ENCODE measurements around the gene COA3.

COA3 gene

DNA sequence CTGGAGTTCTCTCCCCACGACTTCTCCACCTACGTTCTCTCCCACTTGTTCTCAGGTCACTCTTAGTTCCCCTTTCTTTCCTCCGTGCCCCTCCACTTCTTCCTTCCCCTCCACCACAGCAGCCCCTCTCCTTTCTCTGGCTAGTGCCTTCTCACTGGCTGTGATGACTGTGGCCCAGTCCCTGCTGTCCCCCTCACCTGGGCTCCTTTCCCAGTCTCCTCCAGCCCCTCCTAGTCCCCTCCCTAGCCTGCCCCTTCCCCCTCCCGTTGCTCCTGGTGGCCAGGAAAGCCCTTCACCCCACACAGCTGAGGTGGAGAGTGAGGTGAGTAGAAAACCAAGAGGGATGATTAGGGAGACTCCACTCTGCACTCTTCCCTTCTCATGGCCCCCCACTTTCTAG lies 3.4 kb downstream of the COA3 start:
- Histone ChIP-seq H3K4me1 (ENCODE audit: control insufficient read depth, insufficient read depth, low read length, unreplicated experiment) (peaks cover 9% of the 10 kb centered on the region), H3K27ac (ENCODE audit: low read depth, low read length) (no peak overlapping the region), H3K4me3 (ENCODE audit: low read depth, low read length) (no peak overlapping the region), H3K36me3 (ENCODE audit: insufficient read depth, low read length) (peaks cover 1% of the 10 kb centered on the region; the same call in 1 of the 2 replicates), H2AFZ (ENCODE audit: low read length, unreplicated experiment) (no peak overlapping the region), H3K79me2 (ENCODE audit: control insufficient read depth, insufficient read depth, low read length, unreplicated experiment) (peaks cover 14% of the 10 kb centered on the region), H3K27me3 (ENCODE audit: insufficient read depth, low read length) (no peaks in the 10 kb centered on the region)

DNA sequence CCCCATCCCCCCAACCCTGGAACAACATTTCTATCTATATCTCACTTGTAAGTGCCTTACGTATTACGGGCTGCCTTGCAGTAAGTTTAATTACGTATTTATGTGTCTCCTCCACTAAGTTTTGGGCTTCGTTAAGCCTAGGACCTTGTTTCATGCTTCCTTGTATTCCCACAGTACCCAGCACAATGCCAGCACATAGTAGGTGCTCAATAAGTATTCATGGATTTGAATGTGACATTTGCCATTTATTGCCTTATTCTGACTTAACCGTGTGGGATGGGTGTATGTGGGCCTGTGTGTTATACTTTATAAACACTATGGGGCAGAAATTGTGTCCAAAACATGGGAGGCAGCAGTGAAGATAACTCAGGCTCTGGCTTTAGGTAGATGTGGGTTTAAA lies 6.0 kb downstream of the COA3 start:
- peaks cover 8% of the 10 kb centered on the region for H3K79me2 ChIP-seq (ENCODE audit: control insufficient read depth, insufficient read depth, low read length, unreplicated experiment)
- peaks cover 4% of the 10 kb centered on the region; the same call in 1 of the 2 replicates for H3K36me3 ChIP-seq (ENCODE audit: insufficient read depth, low read length)
- peaks cover 6% of the 10 kb centered on the region for H3K4me1 ChIP-seq (ENCODE audit: control insufficient read depth, insufficient read depth, low read length, unreplicated experiment)
- H3K27me3 ChIP-seq (ENCODE audit: insufficient read depth, low read length), result no peaks in the 10 kb centered on the region
- no peak overlapping the region for H2AFZ ChIP-seq (ENCODE audit: low read length, unreplicated experiment)
- H3K27ac ChIP-seq (ENCODE audit: low read depth, low read length), result no peak overlapping the region
- H3K4me3 ChIP-seq (ENCODE audit: low read depth, low read length), result no peak overlapping the region

DNA sequence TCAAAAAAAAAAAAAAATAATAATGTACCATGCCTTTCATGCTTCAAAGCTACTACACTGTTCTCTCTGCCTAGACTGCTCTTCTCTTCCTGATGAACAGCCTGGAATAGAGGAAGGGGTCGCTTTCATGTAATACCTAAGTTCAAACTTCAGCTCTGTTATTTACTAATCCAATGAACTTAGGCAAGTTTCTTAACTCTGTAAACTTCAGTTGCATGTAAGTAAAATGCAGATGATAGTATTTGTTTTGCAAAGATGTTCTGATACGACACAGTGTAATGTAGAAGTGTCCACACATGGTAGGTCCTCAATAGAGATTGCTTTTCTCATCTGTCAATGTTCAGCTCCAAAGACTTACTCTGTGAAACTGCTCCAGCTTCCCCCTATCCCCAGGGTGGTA lies 6.6 kb downstream of the COA3 start:
- peaks cover 4% of the 10 kb centered on the region; the same call in 1 of the 2 replicates for H3K36me3 ChIP-seq (ENCODE audit: insufficient read depth, low read length)
- no peak overlapping the region for H3K4me3 ChIP-seq (ENCODE audit: low read depth, low read length)
- no peak overlapping the region for H3K27ac ChIP-seq (ENCODE audit: low read depth, low read length)
- peaks cover 2% of the 10 kb centered on the region for H3K79me2 ChIP-seq (ENCODE audit: control insufficient read depth, insufficient read depth, low read length, unreplicated experiment)
- no peak overlapping the region for H2AFZ ChIP-seq (ENCODE audit: low read length, unreplicated experiment)
- no peaks in the 10 kb centered on the region for H3K4me1 ChIP-seq (ENCODE audit: control insufficient read depth, insufficient read depth, low read length, unreplicated experiment)
- H3K27me3 ChIP-seq (ENCODE audit: insufficient read depth, low read length), result no peaks in the 10 kb centered on the region

DNA sequence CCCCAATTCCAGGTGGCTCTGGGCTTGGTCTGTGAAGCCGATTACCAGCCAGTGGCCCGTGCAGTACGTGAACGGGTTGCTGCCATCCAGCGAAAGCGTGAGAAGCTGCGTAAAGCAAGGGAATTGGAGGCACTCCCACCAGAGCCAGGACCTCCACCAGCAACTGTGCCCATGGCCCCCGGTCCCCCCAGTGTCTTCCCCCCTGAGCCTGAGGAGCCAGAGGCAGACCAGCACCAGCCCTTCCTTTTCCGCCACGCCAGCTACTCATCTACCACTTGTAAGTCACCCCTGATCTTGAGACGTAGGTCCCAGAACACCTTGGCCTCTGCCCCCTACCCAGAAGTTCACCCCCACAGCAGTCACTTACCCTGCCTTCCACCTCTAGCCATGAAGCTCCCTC lies 11.2 kb downstream of the COA3 start:
- Histone ChIP-seq H3K4me3 (ENCODE audit: low read depth, low read length) (no peak overlapping the region), H3K36me3 (ENCODE audit: insufficient read depth, low read length) (peaks cover 9% of the 10 kb centered on the region; the same call in 1 of the 2 replicates), H3K27ac (ENCODE audit: low read depth, low read length) (no peak overlapping the region), H2AFZ (ENCODE audit: low read length, unreplicated experiment) (no peak overlapping the region), H3K4me1 (ENCODE audit: control insufficient read depth, insufficient read depth, low read length, unreplicated experiment) (peaks cover 19% of the 10 kb centered on the region), H3K27me3 (ENCODE audit: insufficient read depth, low read length) (no peaks in the 10 kb centered on the region), H3K79me2 (ENCODE audit: control insufficient read depth, insufficient read depth, low read length, unreplicated experiment) (peaks cover 4% of the 10 kb centered on the region)

DNA sequence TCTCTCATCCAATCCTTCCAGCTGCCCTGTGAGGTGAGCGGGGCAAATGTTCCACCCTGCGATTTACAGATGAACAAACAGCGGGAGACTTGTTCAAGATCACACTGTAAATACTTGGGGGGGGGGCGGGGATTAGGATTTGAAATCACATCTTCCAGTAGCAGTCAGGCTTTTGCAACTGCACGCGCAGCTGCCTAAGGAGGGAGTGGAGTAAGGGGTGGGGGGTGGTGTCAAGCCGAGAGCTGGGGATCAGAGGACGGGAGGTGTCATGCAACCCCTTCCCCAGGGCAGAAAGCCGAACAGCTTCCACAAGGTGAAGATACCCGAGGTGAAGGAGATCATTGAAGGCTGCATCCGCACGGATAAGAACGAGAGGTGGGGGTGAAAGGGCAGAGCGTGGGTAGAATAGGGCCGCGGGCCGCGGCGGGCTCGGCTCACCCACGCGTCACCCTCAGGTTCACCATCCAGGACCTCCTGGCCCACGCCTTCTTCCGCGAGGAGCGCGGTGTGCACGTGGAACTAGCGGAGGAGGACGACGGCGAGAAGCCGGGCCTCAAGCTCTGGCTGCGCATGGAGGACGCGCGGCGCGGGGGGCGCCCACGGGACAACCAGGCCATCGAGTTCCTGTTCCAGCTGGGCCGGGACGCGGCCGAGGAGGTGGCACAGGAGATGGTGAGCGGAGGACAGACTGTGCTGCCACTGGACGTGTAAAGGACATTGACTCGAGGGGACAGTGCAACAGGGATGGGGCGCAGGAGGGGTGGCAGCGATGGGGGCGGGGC lies 13.5 kb downstream of the COA3 start:
- H3K27me3 ChIP-seq (ENCODE audit: insufficient read depth, low read length), result no peaks in the 10 kb centered on the region
- H3K79me2 ChIP-seq (ENCODE audit: control insufficient read depth, insufficient read depth, low read length, unreplicated experiment), result peaks cover 18% of the 10 kb centered on the region
- H3K4me3 ChIP-seq (ENCODE audit: low read depth, low read length), result no peak overlapping the region
- no peak overlapping the region for H3K27ac ChIP-seq (ENCODE audit: low read depth, low read length)
- no peak overlapping the region for H2AFZ ChIP-seq (ENCODE audit: low read length, unreplicated experiment)
- peaks cover 24% of the 10 kb centered on the region for H3K4me1 ChIP-seq (ENCODE audit: control insufficient read depth, insufficient read depth, low read length, unreplicated experiment)
- H3K36me3 ChIP-seq (ENCODE audit: insufficient read depth, low read length), result peaks cover 7% of the 10 kb centered on the region; the same call in 1 of the 2 replicates

DNA sequence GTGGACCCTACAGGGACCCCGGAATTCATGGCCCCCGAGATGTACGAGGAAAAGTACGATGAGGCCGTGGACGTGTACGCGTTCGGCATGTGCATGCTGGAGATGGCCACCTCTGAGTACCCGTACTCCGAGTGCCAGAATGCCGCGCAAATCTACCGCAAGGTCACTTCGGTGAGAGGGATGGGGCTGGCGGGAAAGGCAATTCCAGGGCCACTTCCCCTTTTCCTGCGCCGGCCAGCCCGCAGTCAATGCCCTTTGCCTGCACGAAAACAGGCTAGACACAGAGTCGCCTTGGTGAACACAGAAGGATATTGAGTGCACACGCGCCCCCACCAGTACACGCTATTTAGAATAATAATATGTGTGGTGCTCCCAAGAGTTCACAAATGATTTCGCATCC lies 14.1 kb downstream of the COA3 start:
- Histone ChIP-seq H3K36me3 (ENCODE audit: insufficient read depth, low read length) (peaks cover 5% of the 10 kb centered on the region; the same call in 1 of the 2 replicates), H3K27me3 (ENCODE audit: insufficient read depth, low read length) (no peaks in the 10 kb centered on the region)

DNA sequence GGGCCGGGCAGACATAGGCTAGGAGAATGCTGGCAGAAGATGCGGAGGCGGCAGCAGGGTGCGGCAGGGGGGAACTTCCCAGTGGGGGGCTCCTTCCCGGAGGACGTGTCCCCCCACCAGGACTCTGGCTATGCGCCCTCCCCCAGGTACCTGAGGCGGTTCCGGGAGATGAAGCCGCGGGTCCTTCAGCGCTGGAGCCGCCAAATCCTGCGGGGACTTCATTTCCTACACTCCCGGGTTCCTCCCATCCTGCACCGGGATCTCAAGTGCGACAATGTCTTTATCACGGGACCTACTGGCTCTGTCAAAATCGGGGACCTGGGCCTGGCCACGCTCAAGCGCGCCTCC lies 14.7 kb downstream of the COA3 start:
- Histone ChIP-seq H2AFZ (ENCODE audit: low read length, unreplicated experiment) (no peak overlapping the region), H3K36me3 (ENCODE audit: insufficient read depth, low read length) (peaks cover 5% of the 10 kb centered on the region; the same call in 1 of the 2 replicates), H3K27me3 (ENCODE audit: insufficient read depth, low read length) (no peaks in the 10 kb centered on the region), H3K79me2 (ENCODE audit: control insufficient read depth, insufficient read depth, low read length, unreplicated experiment) (peaks cover 18% of the 10 kb centered on the region), H3K27ac (ENCODE audit: low read depth, low read length) (peak overlapping the region; percentile 31), H3K4me3 (ENCODE audit: low read depth, low read length) (0 out of 2 replicates have a peak overlapping the region, but pooled peaks have one; percentile 81), H3K4me1 (ENCODE audit: control insufficient read depth, insufficient read depth, low read length, unreplicated experiment) (peaks cover 28% of the 10 kb centered on the region)

More for the DNA sequence above, 14.1 kb downstream of the COA3 start:
- peaks cover 18% of the 10 kb centered on the region for H3K79me2 ChIP-seq (ENCODE audit: control insufficient read depth, insufficient read depth, low read length, unreplicated experiment)
- peaks cover 28% of the 10 kb centered on the region for H3K4me1 ChIP-seq (ENCODE audit: control insufficient read depth, insufficient read depth, low read length, unreplicated experiment)
- no peak overlapping the region for H3K4me3 ChIP-seq (ENCODE audit: low read depth, low read length)
- no peak overlapping the region for H2AFZ ChIP-seq (ENCODE audit: low read length, unreplicated experiment)
- H3K27ac ChIP-seq (ENCODE audit: low read depth, low read length), result no peak overlapping the region

DNA sequence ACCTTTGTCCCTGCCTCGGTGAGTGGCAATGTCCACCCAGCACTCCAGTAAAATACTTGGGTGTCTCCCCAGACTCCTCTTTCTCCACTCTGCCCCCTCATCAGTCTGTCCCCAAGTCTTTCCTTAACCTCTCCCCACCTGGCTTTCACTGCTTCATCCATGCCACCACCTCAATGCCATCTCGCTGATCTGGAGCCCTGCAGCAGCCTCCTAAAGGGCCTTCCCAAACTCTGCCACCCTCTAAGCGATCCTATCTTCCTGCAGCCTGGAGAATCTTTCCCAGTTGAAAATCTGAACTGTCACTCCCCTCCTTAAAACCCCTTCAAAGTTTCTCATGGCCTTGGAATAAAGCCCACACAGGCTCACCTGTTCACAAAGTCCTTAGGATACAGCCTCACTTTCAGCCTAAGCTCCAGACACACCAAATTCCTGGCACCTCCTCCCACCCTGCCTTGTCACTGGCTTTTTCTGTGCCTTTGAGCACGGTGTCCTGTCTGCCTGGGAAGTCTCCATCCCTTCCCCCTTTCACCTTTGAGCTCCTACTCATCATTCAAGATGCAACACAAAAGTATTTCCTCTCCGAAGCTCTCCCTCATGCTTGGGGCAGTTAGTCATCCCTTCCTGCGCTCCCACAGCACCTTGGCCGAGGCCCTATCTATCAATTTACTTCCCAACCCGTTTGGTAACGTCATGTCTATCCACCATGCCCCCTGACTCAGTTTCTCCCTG lies 15.3 kb downstream of the COA3 start:
- Histone ChIP-seq H3K27ac (ENCODE audit: low read depth, low read length) (peak overlapping the region; percentile 44), H3K79me2 (ENCODE audit: control insufficient read depth, insufficient read depth, low read length, unreplicated experiment) (peaks cover 18% of the 10 kb centered on the region), H2AFZ (ENCODE audit: low read length, unreplicated experiment) (no peak overlapping the region), H3K4me1 (ENCODE audit: control insufficient read depth, insufficient read depth, low read length, unreplicated experiment) (peaks cover 28% of the 10 kb centered on the region), H3K4me3 (ENCODE audit: low read depth, low read length) (peak overlapping the region; percentile 81), H3K36me3 (ENCODE audit: insufficient read depth, low read length) (peaks cover 5% of the 10 kb centered on the region; the same call in 1 of the 2 replicates), H3K27me3 (ENCODE audit: insufficient read depth, low read length) (no peaks in the 10 kb centered on the region)

DNA sequence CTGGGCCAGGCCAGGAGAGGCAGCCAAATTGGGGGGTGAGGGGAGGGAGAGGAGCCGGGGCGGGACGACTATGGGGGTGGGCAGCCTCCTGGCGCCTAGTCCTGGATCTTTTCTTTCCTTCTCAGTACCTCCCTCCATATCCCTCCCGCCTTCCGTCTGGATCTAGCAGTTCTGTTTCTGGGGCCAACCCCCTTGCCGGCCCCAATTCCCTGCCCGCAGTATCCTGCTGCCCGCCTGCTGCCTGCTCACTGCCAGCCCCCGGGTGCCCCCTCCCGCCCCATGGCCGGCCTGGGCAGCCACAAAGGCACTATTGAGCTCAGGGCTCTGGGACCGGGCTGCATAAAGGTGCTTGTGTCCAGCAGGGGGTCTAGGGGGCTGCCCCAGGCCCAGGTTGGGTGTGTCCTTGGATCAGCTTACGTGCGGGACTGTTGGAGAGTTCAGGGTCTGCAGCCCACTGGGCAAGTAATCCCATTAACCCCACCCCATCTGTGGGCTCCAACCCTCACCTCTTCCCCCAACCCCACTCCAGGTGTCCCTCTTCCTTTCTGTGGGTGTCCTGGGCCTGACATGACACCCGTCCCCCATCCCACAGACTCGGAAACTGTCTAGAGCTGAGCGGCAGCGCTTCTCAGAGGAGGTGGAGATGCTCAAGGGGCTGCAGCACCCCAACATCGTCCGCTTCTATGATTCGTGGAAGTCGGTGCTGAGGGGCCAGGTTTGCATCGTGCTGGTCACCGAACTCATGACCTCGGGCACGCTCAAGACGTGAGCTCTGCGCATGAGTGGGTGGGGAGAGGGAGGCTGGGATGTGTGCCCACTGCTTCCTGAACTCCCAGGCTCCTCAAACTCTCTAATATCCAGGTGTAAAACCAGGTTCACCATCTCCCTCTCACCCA lies 16.1 kb downstream of the COA3 start:
- Histone ChIP-seq H3K27me3 (ENCODE audit: insufficient read depth, low read length) (no peaks in the 10 kb centered on the region), H3K4me3 (ENCODE audit: low read depth, low read length) (peak overlapping the region; percentile 81)

DNA sequence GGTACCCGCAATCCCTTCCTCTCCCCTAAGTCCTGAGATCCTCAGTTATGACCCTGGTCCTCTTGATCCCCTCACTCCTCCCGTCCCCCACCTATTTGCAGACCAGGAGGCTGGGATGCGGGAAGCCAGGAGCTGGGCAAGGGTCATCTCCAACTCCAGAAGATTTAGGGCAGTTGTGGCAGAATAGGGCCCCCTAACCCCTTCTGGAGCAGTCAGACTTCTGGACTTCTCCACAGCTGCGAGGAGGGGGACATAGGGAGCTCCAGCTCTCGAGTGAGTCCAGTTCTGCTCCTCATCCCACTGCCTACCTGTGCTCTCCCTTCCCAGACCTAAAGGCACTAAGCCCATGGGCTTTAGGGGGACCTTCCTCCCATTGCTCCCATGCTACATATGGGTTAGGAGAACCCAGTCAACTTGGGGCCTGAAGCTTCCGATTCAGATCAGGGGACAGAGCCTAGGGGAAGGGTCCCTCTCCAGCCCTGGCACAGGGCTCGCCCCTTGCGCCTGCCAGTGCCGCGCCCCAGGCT lies 16.8 kb downstream of the COA3 start:
- H3K4me3 ChIP-seq (ENCODE audit: low read depth, low read length), result peak overlapping the region; percentile 81
- H2AFZ ChIP-seq (ENCODE audit: low read length, unreplicated experiment), result no peak overlapping the region
- H3K36me3 ChIP-seq (ENCODE audit: insufficient read depth, low read length), result peaks cover 5% of the 10 kb centered on the region; the same call in 1 of the 2 replicates
- no peak overlapping the region for H3K27ac ChIP-seq (ENCODE audit: low read depth, low read length)
- peaks cover 18% of the 10 kb centered on the region for H3K79me2 ChIP-seq (ENCODE audit: control insufficient read depth, insufficient read depth, low read length, unreplicated experiment)
- peaks cover 28% of the 10 kb centered on the region for H3K4me1 ChIP-seq (ENCODE audit: control insufficient read depth, insufficient read depth, low read length, unreplicated experiment)
- no peaks in the 10 kb centered on the region for H3K27me3 ChIP-seq (ENCODE audit: insufficient read depth, low read length)

More for the DNA sequence above, 16.1 kb downstream of the COA3 start:
- H3K36me3 ChIP-seq (ENCODE audit: insufficient read depth, low read length), result peaks cover 5% of the 10 kb centered on the region; the same call in 1 of the 2 replicates
- peak overlapping the region; percentile 44 for H3K27ac ChIP-seq (ENCODE audit: low read depth, low read length)
- no peak overlapping the region for H2AFZ ChIP-seq (ENCODE audit: low read length, unreplicated experiment)
- H3K4me1 ChIP-seq (ENCODE audit: control insufficient read depth, insufficient read depth, low read length, unreplicated experiment), result peaks cover 28% of the 10 kb centered on the region
- peaks cover 18% of the 10 kb centered on the region for H3K79me2 ChIP-seq (ENCODE audit: control insufficient read depth, insufficient read depth, low read length, unreplicated experiment)

Data from ACC112 (cell line).